GM12878 (cell line): ENCODE data around the gene CEP126.

Experiments used
- CBX5 ChIP-seq: sonication (generic); IDR thresholded peaks from 2 replicates; pipeline ENCODE4 v1.6.1; 2016; ENCODE audit warnings: low read depth, moderate library complexity, mild to moderate bottlenecking, inconsistent platforms
- CTCF ChIP-seq, 3 experiments: IDR thresholded peaks in 2 of 3; conservative IDR thresholded peaks in 1 of 3; 2 replicates each; pipeline ENCODE4 v1.5.1; 2011; ENCODE audit warnings: low read depth in 3 of 3, low read length in 3 of 3, mild to moderate bottlenecking in 3 of 3, control low read depth in 2 of 3, moderate library complexity in 2 of 3, inconsistent platforms in 1 of 3, mixed read lengths in 1 of 3; ENCODE audit not compliant: control insufficient read depth in 2 of 3, insufficient read depth in 1 of 3; ENCODE audit errors: extremely low read depth in 1 of 3
- GATAD2B ChIP-seq: fragments of 450-650 bp; conservative IDR thresholded peaks from 2 replicates; pipeline ENCODE4 v1.6.1; 2017; ENCODE audit warnings: low read depth, mild to moderate bottlenecking, moderate library complexity
- HDGF ChIP-seq: fragments of 450-650 bp; IDR thresholded peaks from 2 replicates; pipeline ENCODE4 v1.6.1; 2016; ENCODE audit warnings: antibody characterized with exemption
- MYC ChIP-seq: IDR thresholded peaks from 2 replicates; pipeline ENCODE4 v1.6.1; 2011; ENCODE audit warnings: mild to moderate bottlenecking, low read length, moderate library complexity, inconsistent platforms; ENCODE audit not compliant: insufficient read depth, insufficient replicate concordance, insufficient read length, severe bottlenecking
- NR2F1 ChIP-seq: fragments of 450-650 bp; conservative IDR thresholded peaks from 2 replicates; pipeline ENCODE4 v1.6.1; 2017; ENCODE audit warnings: mild to moderate bottlenecking
- RAD21 ChIP-seq: IDR thresholded peaks from 2 replicates; pipeline ENCODE4 v1.6.1; 2011; ENCODE audit warnings: mild to moderate bottlenecking, low read depth, low read length, moderate library complexity; ENCODE audit not compliant: insufficient read depth
- SMC3 ChIP-seq: IDR thresholded peaks from 2 replicates; pipeline ENCODE4 v1.6.1; 2011; ENCODE audit warnings: low read length, improper control_type of control experiment, borderline replicate concordance
- TCF3 ChIP-seq: IDR thresholded peaks from 2 replicates; pipeline ENCODE4 v1.6.1; 2012; ENCODE audit warnings: low read depth, mild to moderate bottlenecking, low read length, borderline replicate concordance; ENCODE audit not compliant: insufficient read depth
- YBX1 ChIP-seq: fragments of 450-650 bp; IDR thresholded peaks from 2 replicates; pipeline ENCODE4 v1.6.1; 2016; ENCODE audit warnings: antibody characterized with exemption
- ZBTB33 ChIP-seq: fragments of 450-650 bp; IDR thresholded peaks from 2 replicates; pipeline ENCODE4 v1.6.1; 2017; ENCODE audit warnings: mild to moderate bottlenecking
- TF ChIP-seq, protein P1 (sequence below): IDR thresholded peaks from 2 replicates; pipeline ENCODE4 v1.6.1; 2012; ENCODE audit warnings: mild to moderate bottlenecking, low read depth, low read length
- TF ChIP-seq, protein P2 (sequence below): fragments of 450-650 bp; IDR thresholded peaks from 2 replicates; pipeline ENCODE4 v1.6.1; 2017; ENCODE audit warnings: mild to moderate bottlenecking, moderate library complexity

GRCh38 chr11:102007567-102008437, 93.0 kb downstream of the CEP126 start:
- TF ChIP-seq RAD21 = peak; percentile 49
- TF ChIP-seq CTCF (IDR thresholded peaks at IDR 0.05 in 2 of 3, conservative IDR thresholded peaks at IDR 0.05 in 1 of 3; ENCODE audit: control insufficient read depth in 2 of 3, extremely low read depth in 1 of 3, insufficient read depth in 1 of 3, low read depth in 3 of 3, low read length in 3 of 3) = peak; percentile 26 to 58 (median 28); a peak in 3 of 6 replicates
- no peak for TF ChIP-seq HDGF
- TF ChIP-seq, protein P1, sequence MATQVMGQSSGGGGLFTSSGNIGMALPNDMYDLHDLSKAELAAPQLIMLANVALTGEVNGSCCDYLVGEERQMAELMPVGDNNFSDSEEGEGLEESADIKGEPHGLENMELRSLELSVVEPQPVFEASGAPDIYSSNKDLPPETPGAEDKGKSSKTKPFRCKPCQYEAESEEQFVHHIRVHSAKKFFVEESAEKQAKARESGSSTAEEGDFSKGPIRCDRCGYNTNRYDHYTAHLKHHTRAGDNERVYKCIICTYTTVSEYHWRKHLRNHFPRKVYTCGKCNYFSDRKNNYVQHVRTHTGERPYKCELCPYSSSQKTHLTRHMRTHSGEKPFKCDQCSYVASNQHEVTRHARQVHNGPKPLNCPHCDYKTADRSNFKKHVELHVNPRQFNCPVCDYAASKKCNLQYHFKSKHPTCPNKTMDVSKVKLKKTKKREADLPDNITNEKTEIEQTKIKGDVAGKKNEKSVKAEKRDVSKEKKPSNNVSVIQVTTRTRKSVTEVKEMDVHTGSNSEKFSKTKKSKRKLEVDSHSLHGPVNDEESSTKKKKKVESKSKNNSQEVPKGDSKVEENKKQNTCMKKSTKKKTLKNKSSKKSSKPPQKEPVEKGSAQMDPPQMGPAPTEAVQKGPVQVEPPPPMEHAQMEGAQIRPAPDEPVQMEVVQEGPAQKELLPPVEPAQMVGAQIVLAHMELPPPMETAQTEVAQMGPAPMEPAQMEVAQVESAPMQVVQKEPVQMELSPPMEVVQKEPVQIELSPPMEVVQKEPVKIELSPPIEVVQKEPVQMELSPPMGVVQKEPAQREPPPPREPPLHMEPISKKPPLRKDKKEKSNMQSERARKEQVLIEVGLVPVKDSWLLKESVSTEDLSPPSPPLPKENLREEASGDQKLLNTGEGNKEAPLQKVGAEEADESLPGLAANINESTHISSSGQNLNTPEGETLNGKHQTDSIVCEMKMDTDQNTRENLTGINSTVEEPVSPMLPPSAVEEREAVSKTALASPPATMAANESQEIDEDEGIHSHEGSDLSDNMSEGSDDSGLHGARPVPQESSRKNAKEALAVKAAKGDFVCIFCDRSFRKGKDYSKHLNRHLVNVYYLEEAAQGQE = no peak
- TF ChIP-seq, protein P2, sequence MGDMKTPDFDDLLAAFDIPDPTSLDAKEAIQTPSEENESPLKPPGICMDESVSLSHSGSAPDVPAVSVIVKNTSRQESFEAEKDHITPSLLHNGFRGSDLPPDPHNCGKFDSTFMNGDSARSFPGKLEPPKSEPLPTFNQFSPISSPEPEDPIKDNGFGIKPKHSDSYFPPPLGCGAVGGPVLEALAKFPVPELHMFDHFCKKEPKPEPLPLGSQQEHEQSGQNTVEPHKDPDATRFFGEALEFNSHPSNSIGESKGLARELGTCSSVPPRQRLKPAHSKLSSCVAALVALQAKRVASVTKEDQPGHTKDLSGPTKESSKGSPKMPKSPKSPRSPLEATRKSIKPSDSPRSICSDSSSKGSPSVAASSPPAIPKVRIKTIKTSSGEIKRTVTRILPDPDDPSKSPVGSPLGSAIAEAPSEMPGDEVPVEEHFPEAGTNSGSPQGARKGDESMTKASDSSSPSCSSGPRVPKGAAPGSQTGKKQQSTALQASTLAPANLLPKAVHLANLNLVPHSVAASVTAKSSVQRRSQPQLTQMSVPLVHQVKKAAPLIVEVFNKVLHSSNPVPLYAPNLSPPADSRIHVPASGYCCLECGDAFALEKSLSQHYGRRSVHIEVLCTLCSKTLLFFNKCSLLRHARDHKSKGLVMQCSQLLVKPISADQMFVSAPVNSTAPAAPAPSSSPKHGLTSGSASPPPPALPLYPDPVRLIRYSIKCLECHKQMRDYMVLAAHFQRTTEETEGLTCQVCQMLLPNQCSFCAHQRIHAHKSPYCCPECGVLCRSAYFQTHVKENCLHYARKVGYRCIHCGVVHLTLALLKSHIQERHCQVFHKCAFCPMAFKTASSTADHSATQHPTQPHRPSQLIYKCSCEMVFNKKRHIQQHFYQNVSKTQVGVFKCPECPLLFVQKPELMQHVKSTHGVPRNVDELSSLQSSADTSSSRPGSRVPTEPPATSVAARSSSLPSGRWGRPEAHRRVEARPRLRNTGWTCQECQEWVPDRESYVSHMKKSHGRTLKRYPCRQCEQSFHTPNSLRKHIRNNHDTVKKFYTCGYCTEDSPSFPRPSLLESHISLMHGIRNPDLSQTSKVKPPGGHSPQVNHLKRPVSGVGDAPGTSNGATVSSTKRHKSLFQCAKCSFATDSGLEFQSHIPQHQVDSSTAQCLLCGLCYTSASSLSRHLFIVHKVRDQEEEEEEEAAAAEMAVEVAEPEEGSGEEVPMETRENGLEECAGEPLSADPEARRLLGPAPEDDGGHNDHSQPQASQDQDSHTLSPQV = no peak
- no peak for TF ChIP-seq ZBTB33
- peak; percentile 35; the same call in 1 of the 2 replicates for TF ChIP-seq SMC3
- TF ChIP-seq MYC = no peak
- no peak for TF ChIP-seq TCF3
- no peak for TF ChIP-seq GATAD2B
- TF ChIP-seq YBX1 = no peak
- TF ChIP-seq NR2F1 = no peak
- TF ChIP-seq CBX5 = no peak
